Ishikawa (cell line): ENCODE measurements around the gene RBM5.

ENCODE experiments used
- CEBPB ChIP-seq: IDR thresholded peaks from 2 replicates; pipeline ENCODE4 v1.6.1; 2012
- CREB1 ChIP-seq: IDR thresholded peaks from 2 replicates; pipeline ENCODE4 v1.6.1; 2012; ENCODE audit warnings: low read depth
- EGR1 ChIP-seq: IDR thresholded peaks from 2 replicates; pipeline ENCODE4 v1.6.1; 2012
- EP300 ChIP-seq: IDR thresholded peaks from 2 replicates; pipeline ENCODE4 v1.6.1; 2012; ENCODE audit warnings: borderline replicate concordance
- FOXM1 ChIP-seq: IDR thresholded peaks from 2 replicates; pipeline ENCODE4 v1.6.1; 2012; ENCODE audit warnings: low read depth, borderline replicate concordance
- MAX ChIP-seq: IDR thresholded peaks from 2 replicates; pipeline ENCODE4 v1.6.1; 2012
- NFIC ChIP-seq: IDR thresholded peaks from 2 replicates; pipeline ENCODE4 v1.6.1; 2012
- RAD21 ChIP-seq: IDR thresholded peaks from 2 replicates; pipeline ENCODE4 v1.6.1; 2012; ENCODE audit warnings: low read depth
- REST ChIP-seq: IDR thresholded peaks from 2 replicates; pipeline ENCODE4 v1.6.1; 2012; ENCODE audit warnings: low read depth, mild to moderate bottlenecking
- TAF1 ChIP-seq: IDR thresholded peaks from 2 replicates; pipeline ENCODE4 v1.6.1; 2012; ENCODE audit warnings: low read depth, mild to moderate bottlenecking
- TCF12 ChIP-seq: IDR thresholded peaks from 2 replicates; pipeline ENCODE4 v1.6.1; 2012; ENCODE audit warnings: low read depth
- TEAD4 ChIP-seq: IDR thresholded peaks from 2 replicates; pipeline ENCODE4 v1.6.1; 2012
- USF1 ChIP-seq: IDR thresholded peaks from 2 replicates; pipeline ENCODE4 v1.6.1; 2012
- YY1 ChIP-seq: IDR thresholded peaks from 2 replicates; pipeline ENCODE4 v1.6.1; 2012; ENCODE audit warnings: low read depth

Gene RBM5

GRCh38 chr3:50165910-50166538 is 77.3 kb downstream of the RBM5 start:
- TF ChIP-seq YY1 (no peak), TEAD4 (no peak), CEBPB (no peak), MAX (no peak; the same call in 1 of the 2 replicates), CREB1 (no peak), REST (no peak)

- TF ChIP-seq TEAD4: peak; percentile 72
- peak; percentile 67 for TF ChIP-seq NFIC
- no peak for TF ChIP-seq RAD21
- TF ChIP-seq USF1: no peak
- peak; percentile 55 for TF ChIP-seq EP300
- TF ChIP-seq TCF12: peak; percentile 73; the same call in 1 of the 2 replicates
- no peak for TF ChIP-seq MAX
Measured at GRCh38 chr3:50166620-50167019, 77.9 kb downstream of the RBM5 start.

- TF ChIP-seq TAF1 (no peak), REST (no peak), USF1 (no peak), TCF12 (peak; percentile 78), RAD21 (no peak), MAX (0 out of 2 replicates have a peak, but pooled peaks have one; percentile 42), NFIC (peak; percentile 62), TEAD4 (peak; percentile 37; the same call in 1 of the 2 replicates), YY1 (0 out of 2 replicates have a peak, but pooled peaks have one; percentile 19), EGR1 (no peak), EP300 (peak; percentile 81), FOXM1 (peak; percentile 25; the same call in 1 of the 2 replicates), CREB1 (no peak), CEBPB (no peak)
Measured at GRCh38 chr3:50167069-50167840, 78.5 kb downstream of the RBM5 start.

- TF ChIP-seq TEAD4 (no peak), FOXM1 (no peak), TAF1 (no peak), NFIC (no peak), CREB1 (no peak), REST (no peak), EP300 (no peak), YY1 (no peak; the same call in 1 of the 2 replicates)
Measured at GRCh38 chr3:50167841-50168209, 79.1 kb downstream of the RBM5 start.
